GM13977 (cell line): ENCODE results near the gene LRG1.

Experiments
- DNase-seq: peaks from one replicate; pipeline ENCODE4 v3.0.0; 2012; ENCODE audit warnings: low spot score
- CTCF ChIP-seq: IDR thresholded peaks from 2 replicates; pipeline ENCODE4 v1.5.1; 2012; ENCODE audit warnings: mild to moderate bottlenecking, control low read depth; ENCODE audit not compliant: insufficient read depth; ENCODE audit errors: extremely low read depth, missing control alignments
- in situ Hi-C: fragments of 300-500 bp; cut with MboI; formaldehyde crosslinking; loops from one replicate; pipeline ENCODE4 v1.12.0; 2022; ENCODE audit warnings: low sequenced_read_pairs, low pct_unique_long_range_greater_than_20kb, mixed read lengths, inconsistent platforms; ENCODE audit not compliant: unreplicated experiment

LRG1 gene

DNA sequence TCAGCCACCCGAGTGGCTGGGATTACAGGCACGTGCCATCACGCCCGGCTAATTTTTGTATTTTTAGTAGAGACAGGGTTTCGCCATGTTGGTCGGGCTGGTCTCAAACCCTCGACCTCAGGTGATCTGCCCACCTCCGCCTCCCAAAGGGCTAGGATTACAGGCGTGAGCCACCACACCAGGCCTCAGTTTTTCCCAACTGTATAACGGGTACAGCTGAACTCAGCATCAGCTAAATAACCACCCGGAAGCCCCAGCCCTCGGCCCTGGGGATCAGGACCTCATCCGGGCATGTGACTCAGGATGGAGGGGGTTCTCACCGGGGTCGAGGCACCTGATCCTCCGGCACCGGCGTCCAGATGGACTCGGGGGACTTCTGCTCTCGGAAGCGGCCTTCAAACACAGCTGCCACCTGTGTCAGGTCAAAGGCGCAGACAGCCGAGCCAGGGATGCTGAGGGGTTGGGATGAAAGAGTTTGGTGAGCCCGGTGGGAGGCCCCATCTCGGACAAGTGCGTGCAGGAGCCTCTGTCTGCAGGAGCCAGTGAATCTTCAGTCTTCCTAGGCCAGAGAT lies 10.7 kb upstream of the LRG1 start:
- TF ChIP-seq CTCF: no peak
- in situ Hi-C loops: no loop called here
- no peak for DNase-seq

GRCh38 chr19:4550018-4550417 lies 10.2 kb upstream of the LRG1 start:
- in situ Hi-C loops: no loop called here
- DNase-seq: no peak
- no peak for TF ChIP-seq CTCF

DNA sequence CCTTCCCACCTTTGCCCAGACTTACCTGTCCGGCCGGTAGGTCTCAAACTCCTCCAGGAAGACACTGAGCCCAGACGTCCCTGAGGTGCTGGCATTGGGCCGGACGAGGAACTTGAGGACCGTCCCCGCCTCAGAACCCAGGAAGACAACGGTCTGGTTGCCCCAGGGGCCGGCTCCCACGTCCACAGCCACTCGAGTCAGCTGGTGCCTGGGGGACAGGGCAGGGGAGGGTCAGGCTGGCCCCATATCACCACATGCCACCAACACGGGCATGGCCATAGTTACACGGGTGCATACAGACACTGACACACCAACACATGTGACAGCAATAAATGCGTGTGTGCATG lies 8.4 kb upstream of the LRG1 start:
- in situ Hi-C loops: no loop called here
- no peak for TF ChIP-seq CTCF

GRCh38 chr19:4547303-4548237 lies 7.7 kb upstream of the LRG1 start:
- no peak for DNase-seq
- peak; percentile 49 for TF ChIP-seq CTCF
- in situ Hi-C loops: no loop called here

More for the DNA sequence above, 8.4 kb upstream of the LRG1 start:
- DNase-seq: no peak

GRCh38 chr19:4543842-4544647 lies 4.2 kb upstream of the LRG1 start:
- in situ Hi-C loops: no loop called here
- no peak for TF ChIP-seq CTCF
- no peak for DNase-seq
